HepG2 (cell line): ENCODE data around the gene NCOA5. TPM values are rescaled to one million over a fixed set of nuclear protein-coding genes. Genes with fewer than 3 reads are reported as not detected.

Experiments
- GLI4 ChIP-seq: sonication (generic); formaldehyde crosslinking; IDR thresholded peaks from 2 replicates; pipeline ENCODE4 v1.5.1; 2020; ENCODE audit warnings: missing genetic modification reagents, mild to moderate bottlenecking, moderate library complexity, borderline replicate concordance
- HDAC1 ChIP-seq: sonication (generic); formaldehyde crosslinking; IDR thresholded peaks from 2 replicates; pipeline ENCODE4 v1.5.1; 2020; ENCODE audit warnings: mild to moderate bottlenecking, missing genetic modification reagents
- NR2F6 ChIP-seq, 2 experiments: IDR thresholded peaks; 2 replicates each; pipeline ENCODE4 v1.6.1; 2016; ENCODE audit warnings: antibody characterized with exemption in 1 of 2, mild to moderate bottlenecking in 1 of 2
- NR3C1 ChIP-seq: sonication (generic); formaldehyde crosslinking; IDR thresholded peaks from 2 replicates; pipeline ENCODE4 v1.4.0; 2020; ENCODE audit warnings: missing genetic modification reagents
- REPIN1 ChIP-seq: sonication (generic); formaldehyde crosslinking; IDR thresholded peaks from 2 replicates; pipeline ENCODE4 v1.8.0; 2022; ENCODE audit warnings: missing genetic modification reagents, low read depth, mild to moderate bottlenecking, borderline replicate concordance
- RXRA ChIP-seq: sonication (generic); formaldehyde crosslinking; IDR thresholded peaks from 2 replicates; pipeline ENCODE4 v1.5.1; 2020; ENCODE audit warnings: missing genetic modification reagents
- SP4 ChIP-seq: sonication (generic); formaldehyde crosslinking; IDR thresholded peaks from 2 replicates; pipeline ENCODE4 v1.8.1; 2023; ENCODE audit warnings: mild to moderate bottlenecking, missing genetic modification reagents
- SSRP1 ChIP-seq: IDR thresholded peaks from 2 replicates; pipeline ENCODE4 v1.6.1; 2016; ENCODE audit warnings: control low read depth
- TEAD3 ChIP-seq: optimal IDR thresholded peaks from 2 replicates; pipeline ENCODE3; 2016; ENCODE audit warnings: borderline replicate concordance
- ZBTB7B ChIP-seq: sonication (generic); formaldehyde crosslinking; IDR thresholded peaks from 2 replicates; pipeline ENCODE4 v1.4.0; 2020; ENCODE audit warnings: missing genetic modification reagents
- ZMYM2 ChIP-seq: sonication (generic); formaldehyde crosslinking; IDR thresholded peaks from 2 replicates; pipeline ENCODE4 v1.8.0; 2022; ENCODE audit warnings: mild to moderate bottlenecking, missing genetic modification reagents
- ZNF225 ChIP-seq: sonication (generic); formaldehyde crosslinking; IDR thresholded peaks from 2 replicates; pipeline ENCODE4 v1.4.0; 2020; ENCODE audit warnings: mild to moderate bottlenecking, missing genetic modification reagents
- ZNF264 ChIP-seq: sonication (generic); formaldehyde crosslinking; IDR thresholded peaks from 2 replicates; pipeline ENCODE4 v1.4.0; 2020; ENCODE audit warnings: missing genetic modification reagents
- ZNF274 ChIP-seq: sonication (generic); formaldehyde crosslinking; IDR thresholded peaks from 2 replicates; pipeline ENCODE4 v1.5.1; 2020; ENCODE audit warnings: mild to moderate bottlenecking, missing genetic modification reagents
- ZNF292 ChIP-seq: sonication (generic); formaldehyde crosslinking; IDR thresholded peaks from 2 replicates; pipeline ENCODE4 v1.8.1; 2022; ENCODE audit warnings: mild to moderate bottlenecking, low read depth, missing genetic modification reagents, borderline replicate concordance
- ZNF337 ChIP-seq: sonication (generic); formaldehyde crosslinking; IDR thresholded peaks from 2 replicates; pipeline ENCODE4 v1.5.1; 2020; ENCODE audit warnings: missing genetic modification reagents, low read depth, mild to moderate bottlenecking, borderline replicate concordance
- ZNF33B ChIP-seq: sonication (generic); formaldehyde crosslinking; IDR thresholded peaks from 2 replicates; pipeline ENCODE4 v1.5.1; 2020; ENCODE audit warnings: mild to moderate bottlenecking, missing genetic modification reagents
- ZNF350 ChIP-seq: sonication (generic); formaldehyde crosslinking; IDR thresholded peaks from 2 replicates; pipeline ENCODE4 v1.4.0; 2020; ENCODE audit warnings: mild to moderate bottlenecking, low read depth, missing genetic modification reagents, borderline replicate concordance
- ZNF383 ChIP-seq: sonication (generic); formaldehyde crosslinking; IDR thresholded peaks from 2 replicates; pipeline ENCODE4 v1.4.0; 2020; ENCODE audit warnings: missing genetic modification reagents, mild to moderate bottlenecking, borderline replicate concordance
- ZNF441 ChIP-seq: sonication (generic); formaldehyde crosslinking; IDR thresholded peaks from 2 replicates; pipeline ENCODE4 v1.7.0; 2021; ENCODE audit warnings: missing genetic modification reagents, borderline replicate concordance
- ZNF563 ChIP-seq: sonication (generic); formaldehyde crosslinking; IDR thresholded peaks from 2 replicates; pipeline ENCODE4 v1.8.0; 2022; ENCODE audit warnings: mild to moderate bottlenecking, moderate library complexity, missing genetic modification reagents
- ZNF879 ChIP-seq: sonication (generic); formaldehyde crosslinking; IDR thresholded peaks from 2 replicates; pipeline ENCODE4 v1.8.1; 2023; ENCODE audit warnings: missing genetic modification reagents
- ZSCAN22 ChIP-seq: sonication (generic); formaldehyde crosslinking; IDR thresholded peaks from 2 replicates; pipeline ENCODE4 v1.4.0; 2020; ENCODE audit warnings: mild to moderate bottlenecking, missing genetic modification reagents
- polyA plus RNA-seq, 8 experiments: library from polyadenylated mRNA; depleted of rRNA in 3 of 8; stranded (reverse) in 7 of 8; unstranded in 1 of 8; fragments of >200 nt; fragmentation: Illumina TruSeq in 4 of 8; extraction: Trizol in 4 of 8; gene quantifications; 2 replicates each; pipeline versions ENCODE4 v1.2.1 to v1.2.3, GENCODE V29; 2011 to 2016; ENCODE audit warnings: low read depth in 4 of 8, missing spikeins in 1 of 8, mixed read lengths in 1 of 8; ENCODE audit not compliant: insufficient read depth in 1 of 8
- total RNA-seq, 5 experiments: library from RNA; depleted of rRNA; stranded (reverse); fragments of >200 nt; fragmentation: Illumina TruSeq; extraction: Trizol; gene quantifications; 2 replicates each; pipeline ENCODE4 v1.2.3, GENCODE V29; 2016; ENCODE audit warnings: low read depth in 1 of 5
- TF ChIP-seq, protein P1 (sequence below): sonication (generic); formaldehyde crosslinking; IDR thresholded peaks from 2 replicates; pipeline ENCODE4 v1.4.0; 2020; ENCODE audit warnings: missing genetic modification reagents
- TF ChIP-seq, protein P2 (sequence below): sonication (generic); formaldehyde crosslinking; IDR thresholded peaks from 2 replicates; pipeline ENCODE4 v1.5.0; 2020; ENCODE audit warnings: missing genetic modification reagents, mild to moderate bottlenecking, borderline replicate concordance
- TF ChIP-seq, protein P3 (sequence below): sonication (generic); formaldehyde crosslinking; IDR thresholded peaks from 2 replicates; pipeline ENCODE4 v1.4.0; 2020; ENCODE audit warnings: missing genetic modification reagents, mild to moderate bottlenecking, borderline replicate concordance
- TF ChIP-seq, protein P4 (sequence below): sonication (generic); formaldehyde crosslinking; IDR thresholded peaks from 2 replicates; pipeline ENCODE4 v1.8.1; 2023; ENCODE audit warnings: missing genetic modification reagents, mild to moderate bottlenecking, borderline replicate concordance

Gene NCOA5
- total and polyA plus RNA-seq, 2 of the 13 experiments (the other 11 are each of a cell fraction or from before 2014, with no cell fraction given), result 16.5 to 28.4 TPM

DNA sequence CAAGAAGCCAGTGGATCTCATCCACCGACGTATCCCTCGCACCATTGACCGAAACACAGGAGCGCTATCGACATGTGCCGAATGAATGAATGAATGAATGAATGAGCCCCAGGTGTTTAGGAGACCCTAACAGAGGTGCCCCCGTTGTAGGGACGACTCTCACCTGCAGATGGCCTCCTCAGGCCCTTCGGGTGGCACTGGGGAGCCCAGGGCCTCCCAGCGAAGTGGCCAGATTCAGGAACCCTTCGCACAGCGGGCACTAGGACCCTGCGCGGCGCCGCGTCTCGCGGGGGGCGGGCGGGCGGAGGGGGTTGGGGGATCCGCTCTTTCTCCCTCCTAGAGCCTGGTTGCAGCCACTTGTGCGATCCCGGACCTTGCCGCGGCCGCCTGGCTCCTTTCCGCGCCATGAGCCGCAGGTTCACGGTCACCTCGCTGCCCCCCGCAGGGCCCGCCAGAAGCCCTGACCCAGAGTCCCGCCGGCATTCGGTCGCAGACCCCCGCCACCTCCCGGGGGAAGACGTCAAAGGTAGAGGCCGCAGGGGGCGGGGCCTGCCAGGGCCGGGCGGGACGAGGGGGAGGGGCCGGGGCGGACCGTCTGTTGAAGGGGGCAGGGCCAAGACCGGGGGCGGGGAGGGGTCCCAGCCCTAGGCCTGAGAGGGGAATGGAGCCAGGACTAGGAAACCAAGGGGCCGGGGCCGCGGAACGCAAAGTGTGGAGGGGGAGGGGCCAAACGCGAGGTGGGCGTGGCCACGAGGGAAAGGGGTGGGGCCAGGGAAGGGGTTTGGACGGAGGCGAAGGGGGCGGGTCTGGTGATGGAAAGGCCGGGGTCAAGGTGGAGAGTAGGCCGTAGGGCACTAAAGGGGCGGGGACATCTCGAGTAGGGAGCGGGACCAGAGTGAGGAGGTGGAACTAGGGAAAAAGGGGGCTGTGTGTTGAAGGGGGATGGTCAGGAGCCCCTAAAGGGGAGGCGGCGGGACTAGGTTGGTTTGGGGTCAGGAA lies 68.1 kb downstream of the NCOA5 start (continued):
- TF ChIP-seq ZNF383 (CRISPR knock-in tag), result no peak
- TF ChIP-seq, protein P1, sequence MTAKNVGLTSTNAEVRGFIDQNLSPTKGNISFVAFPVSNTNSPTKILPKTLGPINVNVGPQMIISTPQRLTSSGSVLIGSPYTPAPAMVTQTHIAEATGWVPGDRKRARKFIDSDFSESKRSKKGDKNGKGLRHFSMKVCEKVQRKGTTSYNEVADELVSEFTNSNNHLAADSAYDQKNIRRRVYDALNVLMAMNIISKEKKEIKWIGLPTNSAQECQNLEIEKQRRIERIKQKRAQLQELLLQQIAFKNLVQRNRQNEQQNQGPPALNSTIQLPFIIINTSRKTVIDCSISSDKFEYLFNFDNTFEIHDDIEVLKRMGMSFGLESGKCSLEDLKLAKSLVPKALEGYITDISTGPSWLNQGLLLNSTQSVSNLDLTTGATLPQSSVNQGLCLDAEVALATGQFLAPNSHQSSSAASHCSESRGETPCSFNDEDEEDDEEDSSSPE (CRISPR knock-in tag), result peak; percentile 54
- peak; percentile 56 for TF ChIP-seq NR2F6 (IDR thresholded peaks at IDR 0.05)
- TF ChIP-seq NR2F6 (CRISPR knock-in tag; IDR thresholded peaks at IDR 0.05), result peak; percentile 20; the same call in 1 of the 2 replicates
- TF ChIP-seq TEAD3 (CRISPR knock-in tag), result no peak
- no peak for TF ChIP-seq ZNF350
- TF ChIP-seq ZNF337 (CRISPR knock-in tag), result no peak
- peak; percentile 65 for TF ChIP-seq HDAC1 (CRISPR knock-in tag)
- TF ChIP-seq ZNF879 (CRISPR knock-in tag), result no peak
- no peak for TF ChIP-seq ZNF441
- peak; percentile 74; the same call in 1 of the 2 replicates for TF ChIP-seq ZNF33B (CRISPR knock-in tag)
- 0 out of 2 replicates have a peak, but pooled peaks have one; percentile 17 for TF ChIP-seq ZNF264 (CRISPR knock-in tag)
- TF ChIP-seq SSRP1, result no peak
- no peak for TF ChIP-seq NR3C1 (CRISPR knock-in tag)
- TF ChIP-seq ZNF274 (CRISPR knock-in tag), result peak; percentile 78; the same call in 1 of the 2 replicates
- TF ChIP-seq, protein P2, sequence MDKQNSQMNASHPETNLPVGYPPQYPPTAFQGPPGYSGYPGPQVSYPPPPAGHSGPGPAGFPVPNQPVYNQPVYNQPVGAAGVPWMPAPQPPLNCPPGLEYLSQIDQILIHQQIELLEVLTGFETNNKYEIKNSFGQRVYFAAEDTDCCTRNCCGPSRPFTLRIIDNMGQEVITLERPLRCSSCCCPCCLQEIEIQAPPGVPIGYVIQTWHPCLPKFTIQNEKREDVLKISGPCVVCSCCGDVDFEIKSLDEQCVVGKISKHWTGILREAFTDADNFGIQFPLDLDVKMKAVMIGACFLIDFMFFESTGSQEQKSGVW (CRISPR knock-in tag), result no peak
- TF ChIP-seq, protein P3, sequence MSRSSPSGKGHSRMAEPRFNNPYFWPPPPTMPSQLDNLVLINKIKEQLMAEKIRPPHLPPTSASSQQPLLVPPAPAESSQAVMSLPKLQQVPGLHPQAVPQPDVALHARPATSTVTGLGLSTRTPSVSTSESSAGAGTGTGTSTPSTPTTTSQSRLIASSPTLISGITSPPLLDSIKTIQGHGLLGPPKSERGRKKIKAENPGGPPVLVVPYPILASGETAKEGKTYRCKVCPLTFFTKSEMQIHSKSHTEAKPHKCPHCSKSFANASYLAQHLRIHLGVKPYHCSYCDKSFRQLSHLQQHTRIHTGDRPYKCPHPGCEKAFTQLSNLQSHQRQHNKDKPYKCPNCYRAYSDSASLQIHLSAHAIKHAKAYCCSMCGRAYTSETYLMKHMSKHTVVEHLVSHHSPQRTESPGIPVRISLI (CRISPR knock-in tag), result no peak
- no peak for TF ChIP-seq ZBTB7B (CRISPR knock-in tag)
- no peak for TF ChIP-seq ZNF225 (CRISPR knock-in tag)
- TF ChIP-seq RXRA (CRISPR knock-in tag), result peak; percentile 42; the same call in 1 of the 2 replicates
- TF ChIP-seq GLI4, result 0 out of 2 replicates have a peak, but pooled peaks have one; percentile 33
- TF ChIP-seq REPIN1 (CRISPR knock-in tag), result no peak
- TF ChIP-seq ZSCAN22 (CRISPR knock-in tag), result no peak
- TF ChIP-seq ZNF563 (CRISPR knock-in tag), result peak; percentile 61
- TF ChIP-seq, protein P4, sequence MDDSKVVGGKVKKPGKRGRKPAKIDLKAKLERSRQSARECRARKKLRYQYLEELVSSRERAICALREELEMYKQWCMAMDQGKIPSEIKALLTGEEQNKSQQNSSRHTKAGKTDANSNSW (CRISPR knock-in tag), result no peak
- peak; percentile 58; the same call in 1 of the 2 replicates for TF ChIP-seq SP4
- TF ChIP-seq ZNF292 (CRISPR knock-in tag), result peak; percentile 12; the same call in 1 of the 2 replicates
- TF ChIP-seq ZMYM2 (CRISPR knock-in tag), result no peak
